Endothelial cell of umbilical vein (primary cell): ENCODE data around the gene GCM1.

Experiments used
- CTCF ChIP-seq, 2 donors: IDR thresholded peaks; 1 replicate in 1 of 2; 2 replicates in 1 of 2; pipeline ENCODE4 v1.5.1; 2011; ENCODE audit warnings: low read length in 2 of 2, mild to moderate bottlenecking in 2 of 2, moderate library complexity in 2 of 2, control low read depth in 1 of 2, inconsistent platforms in 1 of 2, low read depth in 1 of 2; ENCODE audit not compliant: insufficient read depth in 1 of 2; ENCODE audit errors: extremely low read depth in 1 of 2
- EZH2 ChIP-seq: IDR thresholded peaks from 2 replicates; pipeline ENCODE4 v1.6.1; 2012; ENCODE audit warnings: borderline replicate concordance, low read depth, mild to moderate bottlenecking, moderate library complexity, low read length, inconsistent platforms; ENCODE audit not compliant: severe bottlenecking
- GATA2 ChIP-seq: IDR thresholded peaks from 2 replicates; pipeline ENCODE4 v1.7.0; 2011; ENCODE audit warnings: low read depth, mild to moderate bottlenecking, moderate library complexity, mixed read lengths, low read length; ENCODE audit not compliant: insufficient read length, insufficient read depth
- JUN ChIP-seq: IDR thresholded peaks from 2 replicates; pipeline ENCODE4 v1.6.1; 2011; ENCODE audit warnings: borderline replicate concordance, low read depth; ENCODE audit not compliant: insufficient read length, insufficient read depth
- MYC ChIP-seq: IDR thresholded peaks from one replicate; pipeline ENCODE4 v1.6.1; 2011; ENCODE audit warnings: mild to moderate bottlenecking, low read depth, low read length
- POLR2A ChIP-seq: IDR thresholded peaks from 2 replicates; pipeline ENCODE4 v1.6.1; 2012; ENCODE audit warnings: low read depth, mild to moderate bottlenecking, control low read depth, low read length
- POLR2AphosphoS5 ChIP-seq: IDR thresholded peaks from 2 replicates; pipeline ENCODE4 v1.6.1; 2012; ENCODE audit warnings: low read depth, mild to moderate bottlenecking, control low read depth, low read length, moderate library complexity; ENCODE audit not compliant: insufficient read depth

- TF ChIP-seq CTCF (IDR thresholded peaks at IDR 0.05; ENCODE audit: extremely low read depth in 1 of 2, insufficient read depth in 1 of 2, low read depth in 1 of 2, low read length in 2 of 2) = no peak
- TF ChIP-seq POLR2AphosphoS5 = no peak
- no peak for TF ChIP-seq MYC
- TF ChIP-seq JUN = no peak
- TF ChIP-seq GATA2 = no peak
- TF ChIP-seq EZH2 = no peak
- no peak for TF ChIP-seq POLR2A
Observed at GRCh38 chr6:53115741-53116140, 32.9 kb downstream of the GCM1 start.
